HCT116 (cell line): ENCODE measurements around the gene SALL4.

Experiments
- EZH2 ChIP-seq: fragments of 200-600 bp; sonication (generic); IDR thresholded peaks from 2 replicates; pipeline ENCODE4 v1.6.1; 2017; ENCODE audit warnings: antibody characterized with exemption, mixed run types
- JUND ChIP-seq: IDR thresholded peaks from 2 replicates; pipeline ENCODE4 v1.6.1; 2012
- MAX ChIP-seq: IDR thresholded peaks from 2 replicates; pipeline ENCODE4 v1.6.1; 2012
- POLR2A ChIP-seq: IDR thresholded peaks from 2 replicates; pipeline ENCODE4 v1.7.0; 2011; ENCODE audit warnings: borderline replicate concordance; ENCODE audit not compliant: insufficient read depth, insufficient read length; ENCODE audit errors: extremely low read depth
- POLR2AphosphoS5 ChIP-seq: IDR thresholded peaks from 2 replicates; pipeline ENCODE4 v1.6.1; 2011; ENCODE audit warnings: mild to moderate bottlenecking, low read depth, low read length, moderate library complexity
- RAD21 ChIP-seq: IDR thresholded peaks from 2 replicates; pipeline ENCODE4 v1.6.1; 2012; ENCODE audit warnings: low read depth, mild to moderate bottlenecking
- REST ChIP-seq: IDR thresholded peaks from 2 replicates; pipeline ENCODE4 v1.6.1; 2012; ENCODE audit warnings: low read depth
- SRF ChIP-seq: IDR thresholded peaks from 2 replicates; pipeline ENCODE4 v1.6.1; 2012; ENCODE audit warnings: low read depth
- ZNF274 ChIP-seq: fragments of 200-500 bp; sonication (Bioruptor generic); IDR thresholded peaks from 2 replicates; pipeline ENCODE4 v1.6.1; 2014; ENCODE audit warnings: mild to moderate bottlenecking, low read depth, low read length, inconsistent platforms
- TF ChIP-seq, protein P1 (sequence below), 3 experiments: fragments of 200-600 bp in 1 of 3; sonication (generic) in 1 of 3; IDR thresholded peaks in 2 of 3; conservative IDR thresholded peaks in 1 of 3; 2 replicates each; pipeline ENCODE4 v1.5.1; 2012 to 2017; ENCODE audit warnings: low read depth in 2 of 3, low read length in 2 of 3, antibody characterized with exemption in 1 of 3, borderline replicate concordance in 1 of 3, control low read depth in 1 of 3, mild to moderate bottlenecking in 1 of 3, mixed read lengths in 1 of 3, mixed run types in 1 of 3, moderate library complexity in 1 of 3; ENCODE audit not compliant: insufficient read depth in 1 of 3
- TF ChIP-seq, protein P2 (sequence below): IDR thresholded peaks from 2 replicates; pipeline ENCODE4 v1.6.1; 2012

DNA sequence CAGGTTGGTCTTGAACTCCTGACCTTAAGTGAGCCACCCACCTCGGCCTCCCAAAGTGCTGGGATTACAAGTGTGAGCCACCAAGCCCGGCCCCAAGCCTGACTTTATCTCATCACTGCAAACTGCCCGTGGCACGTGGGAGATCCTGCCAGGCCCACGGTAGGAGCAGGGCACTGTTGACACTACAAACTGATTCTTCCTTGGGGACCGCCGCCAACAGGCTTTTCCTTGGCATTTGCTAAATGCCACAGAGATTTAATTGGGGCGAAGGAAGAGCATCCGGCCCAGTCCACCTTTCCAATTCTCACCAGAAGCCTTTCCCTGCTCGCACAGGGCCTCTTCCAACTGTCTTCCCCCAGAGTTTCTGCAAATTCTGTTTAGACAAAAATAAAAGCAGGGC is 45.1 kb downstream of the SALL4 start:
- TF ChIP-seq, protein P1, sequence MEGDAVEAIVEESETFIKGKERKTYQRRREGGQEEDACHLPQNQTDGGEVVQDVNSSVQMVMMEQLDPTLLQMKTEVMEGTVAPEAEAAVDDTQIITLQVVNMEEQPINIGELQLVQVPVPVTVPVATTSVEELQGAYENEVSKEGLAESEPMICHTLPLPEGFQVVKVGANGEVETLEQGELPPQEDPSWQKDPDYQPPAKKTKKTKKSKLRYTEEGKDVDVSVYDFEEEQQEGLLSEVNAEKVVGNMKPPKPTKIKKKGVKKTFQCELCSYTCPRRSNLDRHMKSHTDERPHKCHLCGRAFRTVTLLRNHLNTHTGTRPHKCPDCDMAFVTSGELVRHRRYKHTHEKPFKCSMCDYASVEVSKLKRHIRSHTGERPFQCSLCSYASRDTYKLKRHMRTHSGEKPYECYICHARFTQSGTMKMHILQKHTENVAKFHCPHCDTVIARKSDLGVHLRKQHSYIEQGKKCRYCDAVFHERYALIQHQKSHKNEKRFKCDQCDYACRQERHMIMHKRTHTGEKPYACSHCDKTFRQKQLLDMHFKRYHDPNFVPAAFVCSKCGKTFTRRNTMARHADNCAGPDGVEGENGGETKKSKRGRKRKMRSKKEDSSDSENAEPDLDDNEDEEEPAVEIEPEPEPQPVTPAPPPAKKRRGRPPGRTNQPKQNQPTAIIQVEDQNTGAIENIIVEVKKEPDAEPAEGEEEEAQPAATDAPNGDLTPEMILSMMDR (IDR thresholded peaks at IDR 0.05 in 2 of 3, conservative IDR thresholded peaks at IDR 0.05 in 1 of 3; ENCODE audit: borderline replicate concordance in 1 of 3, insufficient read depth in 1 of 3, low read depth in 2 of 3, low read length in 2 of 3), result no peak
- TF ChIP-seq JUND, result no peak
- no peak for TF ChIP-seq EZH2
- TF ChIP-seq, protein P2, sequence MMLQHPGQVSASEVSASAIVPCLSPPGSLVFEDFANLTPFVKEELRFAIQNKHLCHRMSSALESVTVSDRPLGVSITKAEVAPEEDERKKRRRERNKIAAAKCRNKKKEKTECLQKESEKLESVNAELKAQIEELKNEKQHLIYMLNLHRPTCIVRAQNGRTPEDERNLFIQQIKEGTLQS, result no peak
- no peak for TF ChIP-seq POLR2A
- TF ChIP-seq ZNF274, result no peak
- no peak for TF ChIP-seq SRF
- TF ChIP-seq REST, result no peak
- no peak for TF ChIP-seq RAD21
- TF ChIP-seq POLR2AphosphoS5, result no peak
- TF ChIP-seq MAX, result no peak
